Measurements from ENCODE around the gene PATL2.

DNA sequence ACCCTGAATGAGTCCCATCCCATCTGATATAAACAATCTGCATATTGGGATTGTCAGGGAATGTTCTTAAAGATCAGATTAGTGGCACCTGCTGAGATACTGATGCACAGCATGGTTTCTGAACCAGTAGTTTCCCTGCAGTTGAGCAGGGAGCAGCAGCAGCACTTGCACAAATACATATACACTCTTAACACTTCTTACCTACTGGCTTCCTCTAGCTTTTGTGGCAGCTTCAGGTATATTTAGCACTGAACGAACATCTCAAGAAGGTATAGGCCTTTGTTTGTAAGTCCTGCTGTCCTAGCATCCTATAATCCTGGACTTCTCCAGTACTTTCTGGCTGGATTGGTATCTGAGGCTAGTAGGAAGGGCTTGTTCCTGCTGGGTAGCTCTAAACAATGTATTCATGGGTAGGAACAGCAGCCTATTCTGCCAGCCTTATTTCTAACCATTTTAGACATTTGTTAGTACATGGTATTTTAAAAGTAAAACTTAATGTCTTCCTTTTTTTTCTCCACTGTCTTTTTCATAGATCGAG, 4.7 kb upstream of the PATL2 start:
- TF ChIP-seq POLR2A (IDR thresholded peaks at IDR 0.05) = no peak
- TF ChIP-seq, protein P1, sequence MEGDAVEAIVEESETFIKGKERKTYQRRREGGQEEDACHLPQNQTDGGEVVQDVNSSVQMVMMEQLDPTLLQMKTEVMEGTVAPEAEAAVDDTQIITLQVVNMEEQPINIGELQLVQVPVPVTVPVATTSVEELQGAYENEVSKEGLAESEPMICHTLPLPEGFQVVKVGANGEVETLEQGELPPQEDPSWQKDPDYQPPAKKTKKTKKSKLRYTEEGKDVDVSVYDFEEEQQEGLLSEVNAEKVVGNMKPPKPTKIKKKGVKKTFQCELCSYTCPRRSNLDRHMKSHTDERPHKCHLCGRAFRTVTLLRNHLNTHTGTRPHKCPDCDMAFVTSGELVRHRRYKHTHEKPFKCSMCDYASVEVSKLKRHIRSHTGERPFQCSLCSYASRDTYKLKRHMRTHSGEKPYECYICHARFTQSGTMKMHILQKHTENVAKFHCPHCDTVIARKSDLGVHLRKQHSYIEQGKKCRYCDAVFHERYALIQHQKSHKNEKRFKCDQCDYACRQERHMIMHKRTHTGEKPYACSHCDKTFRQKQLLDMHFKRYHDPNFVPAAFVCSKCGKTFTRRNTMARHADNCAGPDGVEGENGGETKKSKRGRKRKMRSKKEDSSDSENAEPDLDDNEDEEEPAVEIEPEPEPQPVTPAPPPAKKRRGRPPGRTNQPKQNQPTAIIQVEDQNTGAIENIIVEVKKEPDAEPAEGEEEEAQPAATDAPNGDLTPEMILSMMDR (IDR thresholded peaks at IDR 0.05) = no peak
